ENCODE measurements around the gene RRAGB. TPM values are rescaled to one million over a fixed set of nuclear protein-coding genes. Genes with fewer than 3 reads are reported as not detected.

Gene RRAGB
- total and polyA plus RNA-seq, 2 experiments from 2014 or later, result 6.0 to 7.9 TPM

DNA sequence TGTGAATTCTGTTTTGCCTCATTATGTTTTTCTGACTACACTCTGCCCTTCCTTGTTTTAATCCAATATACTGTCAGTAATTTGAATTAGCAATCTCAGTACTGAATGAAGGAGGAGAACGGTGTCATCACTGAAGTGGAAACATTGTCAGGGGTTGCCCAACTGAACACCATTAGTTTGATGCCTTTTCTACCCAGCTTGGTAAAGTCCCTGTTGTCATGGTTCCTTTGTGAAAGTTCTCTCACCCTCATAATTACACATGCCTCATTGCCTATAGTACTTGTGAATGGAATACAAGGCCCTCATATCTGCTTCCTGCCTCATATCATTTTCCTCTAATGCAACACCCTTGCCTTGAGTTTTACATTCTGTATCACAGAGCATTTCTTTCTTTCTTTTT is 76.9 kb downstream of the RRAGB start:
- Histone ChIP-seq H3K36me3 (ENCODE audit: insufficient read depth) (no peaks in the 10 kb centered on the region), H3K4me1 (ENCODE audit: insufficient read depth) (no peaks in the 10 kb centered on the region), H3K4me3 (no peak overlapping the region), H3K9me2 (ENCODE audit: insufficient read depth) (no peaks in the 10 kb centered on the region), H3K27me3 (ENCODE audit: insufficient read depth) (no peaks in the 10 kb centered on the region), H3F3A (replicated peaks; ENCODE audit: low read depth) (no peaks in the 10 kb centered on the region), H3K27ac (ENCODE audit: low read depth) (no peak overlapping the region), H2AFZ (no peak overlapping the region), H3K79me2 (replicated peaks; ENCODE audit: insufficient read depth) (no peaks in the 10 kb centered on the region), H4K20me1 (replicated peaks; ENCODE audit: insufficient read depth) (no peaks in the 10 kb centered on the region), H3K4me2 (no peak overlapping the region)
- Mint-ChIP-seq H3K27me3 (ENCODE audit: insufficient read depth, low read depth, poor library complexity) (no peaks in the 10 kb centered on the region), H3K4me3 (no peak overlapping the region), H3K27ac (no peak overlapping the region), H3K36me3 (ENCODE audit: low read depth) (no peaks in the 10 kb centered on the region), H3K9me3 (no peaks in the 10 kb centered on the region; the same call in 2 of the 3 replicates), H3K4me1 (no peaks in the 10 kb centered on the region)
- no peak for ATAC-seq
- no peak for TF ChIP-seq JUNB (IDR thresholded peaks at IDR 0.05; ENCODE audit: unreplicated experiment)
- TF ChIP-seq REST (IDR thresholded peaks at IDR 0.05; ENCODE audit: unreplicated experiment), result no peak
- TF ChIP-seq ZNF331 (CRISPR knock-in tag; IDR thresholded peaks at IDR 0.05; ENCODE audit: low read depth), result no peak
- TF ChIP-seq, protein P1, sequence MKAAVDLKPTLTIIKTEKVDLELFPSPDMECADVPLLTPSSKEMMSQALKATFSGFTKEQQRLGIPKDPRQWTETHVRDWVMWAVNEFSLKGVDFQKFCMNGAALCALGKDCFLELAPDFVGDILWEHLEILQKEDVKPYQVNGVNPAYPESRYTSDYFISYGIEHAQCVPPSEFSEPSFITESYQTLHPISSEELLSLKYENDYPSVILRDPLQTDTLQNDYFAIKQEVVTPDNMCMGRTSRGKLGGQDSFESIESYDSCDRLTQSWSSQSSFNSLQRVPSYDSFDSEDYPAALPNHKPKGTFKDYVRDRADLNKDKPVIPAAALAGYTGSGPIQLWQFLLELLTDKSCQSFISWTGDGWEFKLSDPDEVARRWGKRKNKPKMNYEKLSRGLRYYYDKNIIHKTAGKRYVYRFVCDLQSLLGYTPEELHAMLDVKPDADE (IDR thresholded peaks at IDR 0.05), result no peak
- no peak for TF ChIP-seq ZNF114 (CRISPR knock-in tag; IDR thresholded peaks at IDR 0.05)
- TF ChIP-seq ZNF462 (CRISPR knock-in tag; IDR thresholded peaks at IDR 0.05), result no peak
- no peak for TF ChIP-seq EZH2 (IDR thresholded peaks at IDR 0.05; ENCODE audit: low read depth, unreplicated experiment)
- TF ChIP-seq CREB1 (CRISPR knock-in tag; IDR thresholded peaks at IDR 0.05; ENCODE audit: low read depth), result no peak
- no peak for DNase-seq (ENCODE audit: low spot score)
